Measurements from ENCODE around the gene MYO1B.

Gene MYO1B

GRCh38 chr2:191474464-191474863 is 229.3 kb downstream of the MYO1B start:
- DNase-seq, result no peak
